Epithelial cell of proximal tubule (primary cell): ENCODE data around the gene MAPK4. TPM values are rescaled to one million over a fixed set of nuclear protein-coding genes. Genes with fewer than 3 reads are reported as not detected.

Source experiments
- DNase-seq: peaks from one replicate; pipeline ENCODE4 v3.0.0-alpha.2; 2011; ENCODE audit warnings: low read depth
- H3K4me3 ChIP-seq: 2 replicates; pipeline ENCODE4 v1.5.1; 2011; ENCODE audit warnings: low read depth, mild to moderate bottlenecking, low read length
- CTCF ChIP-seq: conservative IDR thresholded peaks from 2 replicates; pipeline ENCODE4 v1.5.1; 2012; ENCODE audit warnings: low read depth, mild to moderate bottlenecking, low read length
- total RNA-seq: library from RNA; depleted of rRNA; stranded (reverse); fragments of >200 nt; gene quantifications from 2 replicates; pipeline ENCODE4 v1.2.3, GENCODE V29; 2015

MAPK4 gene
- total RNA-seq, 1 donor from 2014 or later = 1.3 TPM

GRCh38 chr18:50632895-50633515, 73.1 kb downstream of the MAPK4 start:
- no peak for DNase-seq

DNA sequence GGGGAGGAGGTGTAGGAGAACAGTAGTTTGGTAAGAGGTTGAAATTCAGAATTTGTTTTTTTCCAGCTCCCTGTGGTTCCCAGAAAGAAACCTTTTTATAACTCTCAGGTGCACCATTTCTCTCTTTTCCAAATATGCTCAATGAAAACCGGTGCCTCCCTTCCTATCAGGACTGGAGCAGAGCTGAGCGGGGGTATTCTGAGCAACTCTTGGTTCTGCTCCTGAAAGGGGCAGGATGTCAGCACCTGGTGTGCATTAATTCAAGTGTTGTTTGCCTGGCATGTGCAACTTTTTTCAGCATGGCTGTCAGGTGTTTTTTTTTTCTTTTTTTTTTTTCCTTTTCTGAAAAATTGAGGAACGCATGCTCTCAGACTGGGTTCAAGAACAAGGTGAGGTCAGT, 74.1 kb downstream of the MAPK4 start:
- no peak overlapping the region for H3K4me3 ChIP-seq
- no peak for TF ChIP-seq CTCF
- no peak for DNase-seq

More at GRCh38 chr18:50632895-50633515, 73.1 kb downstream of the MAPK4 start:
- no peak overlapping the region for H3K4me3 ChIP-seq
- TF ChIP-seq CTCF = no peak

GRCh38 chr18:50636366-50637057, 76.6 kb downstream of the MAPK4 start:
- no peak overlapping the region for H3K4me3 ChIP-seq
- no peak for TF ChIP-seq CTCF
- DNase-seq = no peak

GRCh38 chr18:50638016-50638883, 78.4 kb downstream of the MAPK4 start:
- DNase-seq = no peak
- no peak for TF ChIP-seq CTCF
- no peak overlapping the region for H3K4me3 ChIP-seq

DNA sequence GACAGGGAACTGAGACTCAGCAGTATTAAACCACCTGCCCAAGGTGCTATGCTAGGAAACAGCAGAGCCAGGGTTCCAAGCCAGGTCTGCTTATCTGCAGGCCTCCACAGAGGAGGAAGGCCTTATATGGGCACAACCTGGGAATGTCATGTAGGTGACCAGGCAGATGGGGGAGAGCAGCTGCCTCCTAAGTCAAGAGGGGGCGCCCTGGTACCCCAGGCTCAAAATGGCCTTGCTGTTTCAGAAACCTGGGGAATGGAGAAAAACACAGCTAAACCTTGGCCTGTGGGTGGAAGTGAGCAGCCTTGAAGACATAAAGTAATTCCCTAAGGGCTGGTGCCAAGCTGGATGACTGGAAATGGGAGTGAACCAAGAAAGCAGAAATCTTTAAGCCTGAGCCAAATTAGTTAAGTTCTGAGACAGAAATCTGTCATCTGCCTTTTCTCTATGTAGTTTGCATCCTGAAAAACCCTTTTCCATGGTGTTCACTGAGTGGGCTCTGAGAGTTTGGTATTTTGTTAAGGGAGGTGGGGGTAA, 79.1 kb downstream of the MAPK4 start:
- TF ChIP-seq CTCF = no peak
- DNase-seq = no peak
- H3K4me3 ChIP-seq = no peak overlapping the region

- H3K4me3 ChIP-seq = no peak overlapping the region
- DNase-seq = no peak
- no peak for TF ChIP-seq CTCF
These were observed 79.8 kb downstream of the MAPK4 start for GRCh38 chr18:50639711-50640110.
